SK-N-SH (cell line): Measurements from ENCODE around the gene PHC2. TPM values are rescaled to one million over a fixed set of nuclear protein-coding genes. Genes with fewer than 3 reads are reported as not detected.

Experiments
- CTCF ChIA-PET: fragments of 300-600, 350-600 bp; formaldehyde crosslinking; extraction: SDS; loops from one replicate; lab custom pipeline; 2021; lab: Yijun Ruan, JAX
- POLR2A ChIA-PET: fragments of 350-600 bp; sonication (Branson Sonifier 250); formaldehyde crosslinking; extraction: SDS; loops from one replicate; lab custom pipeline; 2020; ENCODE audit warnings: antibody characterized with exemption, inconsistent platforms; lab: Yijun Ruan, JAX
- DNase-seq: peaks from one replicate; pipeline ENCODE4 v3.0.0; 2012
- H2AFZ ChIP-seq: fragments of 200-600 bp; sonication (generic); 2 replicates; pipeline ENCODE4 v1.8.1; 2016; ENCODE audit warnings: antibody characterized with exemption, mild to moderate bottlenecking, low read depth
- H3F3A ChIP-seq: fragments of 200-600 bp; sonication (generic); replicated peaks from 2 replicates; pipeline ENCODE3; 2016; ENCODE audit warnings: antibody characterized with exemption, mild to moderate bottlenecking; ENCODE audit not compliant: insufficient read depth
- H3K27ac ChIP-seq, 2 experiments: fragments of 200-500 bp in 1 of 2; fragments of 200-600 bp in 1 of 2; sonication (Bioruptor generic) in 1 of 2; sonication (generic), shearing (Covaris generic) in 1 of 2; 2 replicates each; pipeline versions ENCODE4 v1.5.1 to v1.6.1; 2014 to 2016; ENCODE audit warnings: low read depth in 2 of 2, inconsistent platforms in 1 of 2, low read length in 1 of 2, mild to moderate bottlenecking in 1 of 2, mixed read lengths in 1 of 2
- H3K27me3 ChIP-seq: fragments of 200-600 bp; sonication (generic), shearing (Covaris generic); 2 replicates; pipeline ENCODE4 v1.6.1; 2016; ENCODE audit warnings: mixed run types; ENCODE audit not compliant: insufficient read depth
- H3K36me3 ChIP-seq, 2 experiments: fragments of 200-500 bp in 1 of 2; fragments of 200-600 bp in 1 of 2; sonication (Bioruptor generic) in 1 of 2; sonication (generic) in 1 of 2; replicated peaks in 1 of 2; 2 replicates each; pipeline versions ENCODE3 to v1.5.1; 2014 to 2016; ENCODE audit warnings: low read length in 1 of 2, mild to moderate bottlenecking in 1 of 2; ENCODE audit not compliant: insufficient read depth in 2 of 2, control insufficient read depth in 1 of 2
- H3K4me1 ChIP-seq, 2 experiments: fragments of 200-500 bp in 1 of 2; fragments of 200-600 bp in 1 of 2; sonication (Bioruptor generic) in 1 of 2; sonication (generic), shearing (Covaris generic) in 1 of 2; 2 replicates each; pipeline versions ENCODE4 v1.5.1 to v1.6.1; 2014 to 2016; ENCODE audit warnings: low read depth in 1 of 2, low read length in 1 of 2, mixed run types in 1 of 2; ENCODE audit not compliant: insufficient read depth in 2 of 2, control insufficient read depth in 1 of 2
- H3K4me2 ChIP-seq: fragments of 200-600 bp; sonication (generic), shearing (Covaris generic); 2 replicates; pipeline ENCODE4 v1.6.1; 2017; ENCODE audit warnings: mixed run types
- H3K4me3 ChIP-seq, 2 experiments: fragments of 200-500 bp in 1 of 2; fragments of 200-600 bp in 1 of 2; sonication (Bioruptor generic) in 1 of 2; sonication (generic), shearing (Covaris generic) in 1 of 2; 2 replicates each; pipeline versions ENCODE4 v1.5.1 to v1.8.1; 2014 to 2016; ENCODE audit warnings: low read depth in 2 of 2, inconsistent platforms in 1 of 2, low read length in 1 of 2, mild to moderate bottlenecking in 1 of 2, mixed read lengths in 1 of 2, moderate library complexity in 1 of 2
- H3K79me2 ChIP-seq: fragments of 200-600 bp; sonication (generic); 2 replicates; pipeline ENCODE4 v1.8.1; 2017; ENCODE audit warnings: mild to moderate bottlenecking; ENCODE audit not compliant: insufficient read depth
- H3K9ac ChIP-seq: fragments of 200-600 bp; sonication (generic); 2 replicates; pipeline ENCODE4 v1.6.1; 2017; ENCODE audit warnings: mixed run types
- H3K9me2 ChIP-seq: fragments of 200-600 bp; sonication (generic); 2 replicates; pipeline ENCODE4 v1.6.1; 2017; ENCODE audit warnings: mixed run types
- H3K9me3 ChIP-seq: fragments of 200-600 bp; sonication (generic); 2 replicates; pipeline ENCODE4 v1.6.1; 2017; ENCODE audit warnings: mixed run types, mild to moderate bottlenecking, moderate library complexity
- H4K20me1 ChIP-seq: fragments of 200-600 bp; sonication (generic); 2 replicates; pipeline ENCODE4 v1.6.1; 2017; ENCODE audit warnings: mild to moderate bottlenecking, mixed run types; ENCODE audit not compliant: insufficient read depth
- CHD2 ChIP-seq: fragments of 150-350 bp; IDR thresholded peaks from 2 replicates; pipeline ENCODE4 v1.6.1; 2018; ENCODE audit warnings: low read length; ENCODE audit not compliant: partially characterized antibody
- EZH2phosphoT487 ChIP-seq: fragments of 200-600 bp; sonication (generic); IDR thresholded peaks from 2 replicates; pipeline ENCODE4 v1.6.1; 2017; ENCODE audit warnings: low read depth, mixed run types, mild to moderate bottlenecking, antibody characterized with exemption, moderate library complexity, borderline replicate concordance
- FOXM1 ChIP-seq: IDR thresholded peaks from 2 replicates; pipeline ENCODE4 v1.4.0; 2012; ENCODE audit warnings: low read depth, mild to moderate bottlenecking
- GATA2 ChIP-seq: sonication (generic); formaldehyde crosslinking; IDR thresholded peaks from 2 replicates; pipeline ENCODE4 v1.5.0; 2020; ENCODE audit warnings: mild to moderate bottlenecking, missing genetic modification reagents
- JUND ChIP-seq: IDR thresholded peaks from 2 replicates; pipeline ENCODE4 v1.4.0; 2012
- MAX ChIP-seq: IDR thresholded peaks from 2 replicates; pipeline ENCODE4 v1.4.0; 2012; ENCODE audit warnings: low read depth
- MXI1 ChIP-seq: IDR thresholded peaks from 2 replicates; pipeline ENCODE4 v1.6.1; 2012; ENCODE audit warnings: mild to moderate bottlenecking, low read depth, low read length, improper control_type of control experiment
- NFIC ChIP-seq: IDR thresholded peaks from 2 replicates; pipeline ENCODE4 v1.4.0; 2012; ENCODE audit warnings: borderline replicate concordance
- NRF1 ChIP-seq: IDR thresholded peaks from 2 replicates; pipeline ENCODE4 v1.6.1; 2012; ENCODE audit warnings: low read depth, mild to moderate bottlenecking, low read length
- RAD21 ChIP-seq: IDR thresholded peaks from 2 replicates; pipeline ENCODE4 v1.6.1; 2012; ENCODE audit warnings: mild to moderate bottlenecking, low read length
- RCOR1 ChIP-seq: fragments of 150-350 bp; IDR thresholded peaks from 2 replicates; pipeline ENCODE4 v1.6.1; 2017; ENCODE audit warnings: antibody characterized with exemption, low read length
- REST ChIP-seq: IDR thresholded peaks from 2 replicates; pipeline ENCODE4 v1.6.1; 2012; ENCODE audit warnings: mild to moderate bottlenecking, low read depth, low read length, moderate library complexity
- RFX5 ChIP-seq: IDR thresholded peaks from 2 replicates; pipeline ENCODE4 v1.6.1; 2012; ENCODE audit warnings: mild to moderate bottlenecking, improper control_type of control experiment, low read length
- RXRA ChIP-seq: IDR thresholded peaks from 2 replicates; pipeline ENCODE4 v1.4.0; 2012; ENCODE audit warnings: low read depth, mild to moderate bottlenecking, borderline replicate concordance
- SMC3 ChIP-seq: IDR thresholded peaks from 2 replicates; pipeline ENCODE4 v1.6.1; 2012; ENCODE audit warnings: low read depth, low read length, improper control_type of control experiment
- TAF1 ChIP-seq: IDR thresholded peaks from 2 replicates; pipeline ENCODE4 v1.6.1; 2012; ENCODE audit warnings: low read depth, mild to moderate bottlenecking, low read length, moderate library complexity, borderline replicate concordance
- TCF12 ChIP-seq: IDR thresholded peaks from 2 replicates; pipeline ENCODE4 v1.4.0; 2012
- TEAD4 ChIP-seq: IDR thresholded peaks from 2 replicates; pipeline ENCODE4 v1.4.0; 2012; ENCODE audit warnings: mild to moderate bottlenecking, borderline replicate concordance; ENCODE audit not compliant: insufficient read depth
- WGBS: methylation state at CpG from one replicate; pipeline ENCODE4 v1.1.6; 2017; ENCODE audit warnings: low lambda C conversion rate; 5-methylcytosine and 5-hydroxymethylcytosine counted together
- polyA plus RNA-seq, 3 experiments: library from polyadenylated mRNA; depleted of rRNA; stranded (reverse); fragments of >200 nt; gene quantifications; 2 replicates each; pipeline ENCODE4 v1.2.3, GENCODE V29; 2012
- TF ChIP-seq, protein P1 (sequence below): fragments of 200-600 bp; sonication (generic); IDR thresholded peaks from 2 replicates; pipeline ENCODE4 v1.6.1; 2017; ENCODE audit warnings: antibody characterized with exemption, mild to moderate bottlenecking, moderate library complexity
- TF ChIP-seq, protein P2 (sequence below): IDR thresholded peaks from 2 replicates; pipeline ENCODE4; 2012

The PHC2 gene
- polyA plus RNA-seq, 1 of the 3 experiments (the other 2 are of a cell fraction): 98.7 TPM

DNA sequence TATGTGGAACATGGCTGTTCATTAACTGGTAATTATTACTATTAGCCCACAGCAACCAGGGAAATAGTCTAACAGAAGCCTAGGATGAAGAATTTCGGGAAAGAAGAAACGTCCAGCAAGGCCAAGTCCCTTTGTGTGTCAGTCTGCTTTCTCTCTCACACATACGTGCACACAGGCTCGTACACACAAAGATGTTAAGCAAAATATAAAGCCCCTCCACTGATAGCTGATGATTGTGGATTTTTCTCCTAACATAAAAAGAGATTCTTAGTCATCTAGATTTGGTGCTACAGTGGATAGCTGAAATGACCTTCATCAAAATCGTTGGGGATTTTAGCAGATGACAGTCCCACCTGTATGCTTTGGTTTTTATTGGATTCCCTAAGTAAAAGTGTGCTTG is 67.9 kb downstream of the PHC2 start:
- 72% methylated on average over 5 of the region's 5 CpGs for WGBS
- peaks cover 22 to 52% of the 10 kb centered on the region in 2 experiments for H3K36me3 ChIP-seq
- H3K27ac ChIP-seq: peak overlapping the region in 1 of 2 experiments; percentile 88; a peak in 2 of 4 replicates
- peaks cover 0 to 56% of the 10 kb centered on the region in 2 experiments for H3K4me1 ChIP-seq
- ChIA-PET CTCF (interaction anchor here (0.6 to 11.3 kb wide), 5 partner anchors 10 to 236 kb away, joined by 3 to 167 read pairs (median 6); no protein-coding TSS in a partner anchor), POLR2A (interaction anchor here (2.1 to 2.5 kb wide), 2 partner anchors 10 to 14 kb away, joined by 8 to 10 read pairs; no protein-coding TSS in a partner anchor)
- no peak overlapping the region for H3K4me3 ChIP-seq
- H3F3A ChIP-seq: no peaks in the 10 kb centered on the region
- H3K9ac ChIP-seq: no peak overlapping the region
- H3K4me2 ChIP-seq: no peak overlapping the region
- H4K20me1 ChIP-seq: no peaks in the 10 kb centered on the region
- H3K9me2 ChIP-seq: no peaks in the 10 kb centered on the region
- TF ChIP-seq GATA2 (CRISPR knock-in tag): no peak
- no peak for TF ChIP-seq TCF12
- TF ChIP-seq, protein P1, sequence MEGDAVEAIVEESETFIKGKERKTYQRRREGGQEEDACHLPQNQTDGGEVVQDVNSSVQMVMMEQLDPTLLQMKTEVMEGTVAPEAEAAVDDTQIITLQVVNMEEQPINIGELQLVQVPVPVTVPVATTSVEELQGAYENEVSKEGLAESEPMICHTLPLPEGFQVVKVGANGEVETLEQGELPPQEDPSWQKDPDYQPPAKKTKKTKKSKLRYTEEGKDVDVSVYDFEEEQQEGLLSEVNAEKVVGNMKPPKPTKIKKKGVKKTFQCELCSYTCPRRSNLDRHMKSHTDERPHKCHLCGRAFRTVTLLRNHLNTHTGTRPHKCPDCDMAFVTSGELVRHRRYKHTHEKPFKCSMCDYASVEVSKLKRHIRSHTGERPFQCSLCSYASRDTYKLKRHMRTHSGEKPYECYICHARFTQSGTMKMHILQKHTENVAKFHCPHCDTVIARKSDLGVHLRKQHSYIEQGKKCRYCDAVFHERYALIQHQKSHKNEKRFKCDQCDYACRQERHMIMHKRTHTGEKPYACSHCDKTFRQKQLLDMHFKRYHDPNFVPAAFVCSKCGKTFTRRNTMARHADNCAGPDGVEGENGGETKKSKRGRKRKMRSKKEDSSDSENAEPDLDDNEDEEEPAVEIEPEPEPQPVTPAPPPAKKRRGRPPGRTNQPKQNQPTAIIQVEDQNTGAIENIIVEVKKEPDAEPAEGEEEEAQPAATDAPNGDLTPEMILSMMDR: no peak
- no peak for TF ChIP-seq NFIC
- no peak for TF ChIP-seq EZH2phosphoT487
- no peak for TF ChIP-seq NRF1
- TF ChIP-seq CHD2: no peak
- no peak for TF ChIP-seq MXI1
- TF ChIP-seq FOXM1: no peak
- TF ChIP-seq SMC3: no peak
- no peak for TF ChIP-seq TAF1
- TF ChIP-seq TEAD4: no peak
- H2AFZ ChIP-seq: no peak overlapping the region
- no peaks in the 10 kb centered on the region for H3K9me3 ChIP-seq
- no peak for DNase-seq
- no peaks in the 10 kb centered on the region for H3K79me2 ChIP-seq
- H3K27me3 ChIP-seq: no peaks in the 10 kb centered on the region

- Histone ChIP-seq H2AFZ (no peak overlapping the region), H3F3A (no peaks in the 10 kb centered on the region), H3K4me2 (no peak overlapping the region), H3K9me2 (no peaks in the 10 kb centered on the region), H3K4me1 (peaks cover 0 to 44% of the 10 kb centered on the region in 2 experiments; a peak in 3 of 4 replicates), H3K27me3 (no peaks in the 10 kb centered on the region), H3K9me3 (no peaks in the 10 kb centered on the region), H3K9ac (no peak overlapping the region), H3K79me2 (no peaks in the 10 kb centered on the region), H4K20me1 (no peaks in the 10 kb centered on the region), H3K36me3 (peaks cover 26 to 61% of the 10 kb centered on the region in 2 experiments), H3K27ac (no peak overlapping the region), H3K4me3 (no peak overlapping the region)
- 94% methylated on average over 11 of the region's 11 CpGs for WGBS
- POLR2A ChIA-PET: interaction anchor here (1.3 kb wide), 1 partner anchor 12 kb away, joined by 5 read pairs; no protein-coding TSS in a partner anchor
- no peak for DNase-seq
- CTCF ChIA-PET: interaction anchor here (0.7 to 11.3 kb wide), 6 partner anchors 10 to 251 kb away, joined by 3 to 167 read pairs (median 5); no protein-coding TSS in a partner anchor
- TF ChIP-seq JUND: no peak
- TF ChIP-seq SMC3: no peak
- TF ChIP-seq MAX: no peak
- no peak for TF ChIP-seq RCOR1
- TF ChIP-seq TAF1: no peak
- no peak for TF ChIP-seq RAD21
- no peak for TF ChIP-seq RXRA
- TF ChIP-seq EZH2phosphoT487: no peak
- TF ChIP-seq MXI1: no peak
- no peak for TF ChIP-seq REST
- TF ChIP-seq, protein P2, sequence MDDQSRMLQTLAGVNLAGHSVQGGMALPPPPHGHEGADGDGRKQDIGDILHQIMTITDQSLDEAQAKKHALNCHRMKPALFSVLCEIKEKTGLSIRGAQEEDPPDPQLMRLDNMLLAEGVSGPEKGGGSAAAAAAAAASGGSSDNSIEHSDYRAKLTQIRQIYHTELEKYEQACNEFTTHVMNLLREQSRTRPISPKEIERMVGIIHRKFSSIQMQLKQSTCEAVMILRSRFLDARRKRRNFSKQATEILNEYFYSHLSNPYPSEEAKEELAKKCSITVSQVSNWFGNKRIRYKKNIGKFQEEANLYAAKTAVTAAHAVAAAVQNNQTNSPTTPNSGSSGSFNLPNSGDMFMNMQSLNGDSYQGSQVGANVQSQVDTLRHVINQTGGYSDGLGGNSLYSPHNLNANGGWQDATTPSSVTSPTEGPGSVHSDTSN: no peak
- no peak for TF ChIP-seq RFX5
Observed at GRCh38 chr1:33361532-33362235, 69.2 kb downstream of the PHC2 start.
